ENCODE results near the gene LRMDA.

LRMDA gene

GRCh38 chr10:76024460-76025123 lies 593.2 kb downstream of the LRMDA start:
- no peak for DNase-seq (ENCODE audit: low spot score)
- no peak overlapping the region for H3K4me3 ChIP-seq
- TF ChIP-seq CTCF (IDR thresholded peaks at IDR 0.05): no peak
- H3K27ac ChIP-seq: peak overlapping the region in 1 of 2 donors; percentile 62

GRCh38 chr10:76025124-76025477 lies 593.7 kb downstream of the LRMDA start:
- DNase-seq (ENCODE audit: low spot score): no peak
- Histone ChIP-seq H3K4me3 (no peak overlapping the region), H3K27ac (peak overlapping the region in 1 of 2 donors; percentile 43)
- no peak for TF ChIP-seq CTCF (IDR thresholded peaks at IDR 0.05)

- Histone ChIP-seq H3K27ac (no peak overlapping the region), H3K4me3 (no peak overlapping the region)
- DNase-seq (ENCODE audit: low spot score): no peak
- no peak for TF ChIP-seq CTCF (IDR thresholded peaks at IDR 0.05)
These were observed 594.9 kb downstream of the LRMDA start for GRCh38 chr10:76026176-76026771.

GRCh38 chr10:76026905-76027304 lies 595.5 kb downstream of the LRMDA start:
- H3K27ac ChIP-seq: no peak overlapping the region
- no peak for DNase-seq (ENCODE audit: low spot score)
- no peak for TF ChIP-seq CTCF (IDR thresholded peaks at IDR 0.05)
- no peak overlapping the region for H3K4me3 ChIP-seq

- Histone ChIP-seq H3K4me3 (no peak overlapping the region), H3K27ac (no peak overlapping the region)
- TF ChIP-seq CTCF (IDR thresholded peaks at IDR 0.05): no peak
- DNase-seq (ENCODE audit: low spot score): no peak
These were observed 598.4 kb downstream of the LRMDA start for GRCh38 chr10:76029782-76030181.

GRCh38 chr10:76031099-76031498 lies 599.7 kb downstream of the LRMDA start:
- no peak overlapping the region for H3K27ac ChIP-seq
- DNase-seq (ENCODE audit: low spot score): no peak
- no peak for TF ChIP-seq CTCF (IDR thresholded peaks at IDR 0.05)
- H3K4me3 ChIP-seq: no peak overlapping the region

Measured in coronary artery (tissue), 2 donors.